WERI-Rb-1 (cell line): Measurements from ENCODE around the gene SKAP1.

ENCODE experiments used
- DNase-seq: peaks from one replicate; pipeline ENCODE4 v3.0.0-alpha.2; 2020
- H3K27ac ChIP-seq: fragments of 250-450 bp; sonication (Bioruptor Pico); 2 replicates; pipeline ENCODE4 v1.5.1; 2020; ENCODE audit warnings: mild to moderate bottlenecking, moderate library complexity
- H3K27me3 ChIP-seq: fragments of 250-450 bp; sonication (Bioruptor Pico); 2 replicates; pipeline ENCODE4 v1.5.1; 2021; ENCODE audit warnings: mild to moderate bottlenecking, low read depth, moderate library complexity; ENCODE audit not compliant: insufficient read depth, severe bottlenecking
- H3K36me3 ChIP-seq: fragments of 250-450 bp; sonication (Bioruptor Pico); 2 replicates; pipeline ENCODE4 v1.5.1; 2020; ENCODE audit warnings: mild to moderate bottlenecking, moderate library complexity
- H3K4me3 ChIP-seq: 2 replicates; pipeline ENCODE4 v1.5.1; 2011; ENCODE audit warnings: low read depth, mild to moderate bottlenecking, control low read depth, low read length
- H3K9me3 ChIP-seq: fragments of 250-450 bp; sonication (Bioruptor Pico); 2 replicates; pipeline ENCODE4 v1.5.1; 2021; ENCODE audit warnings: mild to moderate bottlenecking, moderate library complexity; ENCODE audit not compliant: severe bottlenecking
- CTCF ChIP-seq: IDR thresholded peaks from 2 replicates; pipeline ENCODE4 v1.5.1; 2011; ENCODE audit warnings: low read depth, mild to moderate bottlenecking, control low read depth, inconsistent platforms, low read length

SKAP1 gene

DNA sequence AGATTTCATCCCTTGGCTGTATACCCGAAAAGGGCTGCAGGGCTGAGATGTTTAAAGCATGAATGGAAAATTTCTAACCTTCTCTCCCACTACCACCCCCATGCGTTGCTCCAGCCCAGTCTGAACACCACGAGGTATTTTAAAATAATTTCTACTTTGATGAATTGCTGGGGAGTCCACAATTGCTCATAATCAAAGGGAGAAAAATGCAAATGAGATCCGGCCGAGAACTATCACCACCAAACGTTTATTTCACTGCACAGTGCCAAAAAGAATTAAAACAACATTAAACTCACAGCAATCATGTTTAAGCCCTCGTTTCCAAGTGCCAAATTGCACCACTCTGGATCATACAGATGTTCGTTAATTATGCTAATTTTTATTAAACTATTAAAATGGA, 285.8 kb downstream of the SKAP1 start:
- TF ChIP-seq CTCF, result no peak
- Histone ChIP-seq H3K4me3 (no peak overlapping the region), H3K27ac (peak overlapping the region; percentile 70), H3K9me3 (no peaks in the 10 kb centered on the region), H3K27me3 (no peaks in the 10 kb centered on the region), H3K36me3 (no peaks in the 10 kb centered on the region)
- DNase-seq, result no peak

DNA sequence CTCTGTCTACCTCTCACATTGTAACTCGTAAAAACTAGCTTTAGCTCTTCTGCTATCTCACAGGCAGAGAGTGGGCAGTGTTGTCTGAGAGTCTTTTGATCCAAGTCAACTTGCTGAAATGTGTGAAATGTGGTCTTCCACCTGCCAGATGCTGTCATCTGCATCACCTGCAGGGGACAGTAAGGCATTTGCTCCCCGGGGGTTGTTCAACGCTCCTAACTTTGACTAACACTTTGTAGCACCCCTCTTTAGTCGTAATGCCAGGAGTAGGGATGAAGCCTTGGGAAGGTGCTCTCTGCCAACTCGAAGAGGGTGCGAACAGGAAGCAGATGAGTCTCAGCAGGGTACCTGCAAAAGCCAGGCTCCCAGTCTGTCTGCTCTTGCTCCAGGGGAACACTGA, 286.4 kb downstream of the SKAP1 start:
- TF ChIP-seq CTCF, result peak; percentile 19; the same call in 1 of the 2 replicates
- H3K27me3 ChIP-seq, result no peaks in the 10 kb centered on the region
- peak; percentile 39 for DNase-seq
- no peaks in the 10 kb centered on the region for H3K9me3 ChIP-seq
- H3K27ac ChIP-seq, result peak overlapping the region; percentile 70
- H3K36me3 ChIP-seq, result no peaks in the 10 kb centered on the region
- H3K4me3 ChIP-seq, result peak overlapping the region; percentile 7

- no peak for DNase-seq
- H3K9me3 ChIP-seq, result no peaks in the 10 kb centered on the region
- H3K27me3 ChIP-seq, result no peaks in the 10 kb centered on the region
- H3K27ac ChIP-seq, result no peak overlapping the region
- TF ChIP-seq CTCF, result no peak
- no peaks in the 10 kb centered on the region for H3K36me3 ChIP-seq
- no peak overlapping the region for H3K4me3 ChIP-seq
Measured at GRCh38 chr17:48139944-48140343, 290.1 kb downstream of the SKAP1 start.

DNA sequence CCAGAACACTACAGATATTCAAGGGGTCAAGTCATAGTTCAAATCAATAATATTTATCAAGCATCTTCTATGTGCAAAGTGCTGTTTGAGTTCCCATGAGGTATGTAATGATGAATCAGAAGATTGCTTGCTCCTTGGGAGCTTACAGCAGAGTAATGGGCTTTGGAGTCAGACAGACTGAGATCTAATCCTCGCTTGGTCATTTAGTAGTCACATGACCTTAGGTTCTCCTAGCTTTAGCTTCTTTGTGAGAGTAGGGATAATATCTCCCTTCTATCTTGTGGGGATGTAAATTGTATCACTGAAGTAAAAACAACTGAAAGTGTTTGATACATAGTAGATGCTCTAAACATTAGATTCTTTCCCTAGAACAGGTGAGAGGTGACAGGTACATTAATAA, 292.4 kb downstream of the SKAP1 start:
- DNase-seq, result peak; percentile 55
- Histone ChIP-seq H3K27ac (peak overlapping the region; percentile 75), H3K36me3 (no peaks in the 10 kb centered on the region), H3K27me3 (no peaks in the 10 kb centered on the region), H3K9me3 (no peaks in the 10 kb centered on the region), H3K4me3 (peak overlapping the region; percentile 26)
- no peak for TF ChIP-seq CTCF

GRCh38 chr17:48134912-48135480, 295.0 kb downstream of the SKAP1 start:
- H3K9me3 ChIP-seq, result no peaks in the 10 kb centered on the region
- DNase-seq, result peak; percentile 42
- H3K27ac ChIP-seq, result no peak overlapping the region; the same call in none of the 2 replicates
- H3K36me3 ChIP-seq, result no peaks in the 10 kb centered on the region
- H3K4me3 ChIP-seq, result no peak overlapping the region
- H3K27me3 ChIP-seq, result no peaks in the 10 kb centered on the region
- TF ChIP-seq CTCF, result peak; percentile 77

DNA sequence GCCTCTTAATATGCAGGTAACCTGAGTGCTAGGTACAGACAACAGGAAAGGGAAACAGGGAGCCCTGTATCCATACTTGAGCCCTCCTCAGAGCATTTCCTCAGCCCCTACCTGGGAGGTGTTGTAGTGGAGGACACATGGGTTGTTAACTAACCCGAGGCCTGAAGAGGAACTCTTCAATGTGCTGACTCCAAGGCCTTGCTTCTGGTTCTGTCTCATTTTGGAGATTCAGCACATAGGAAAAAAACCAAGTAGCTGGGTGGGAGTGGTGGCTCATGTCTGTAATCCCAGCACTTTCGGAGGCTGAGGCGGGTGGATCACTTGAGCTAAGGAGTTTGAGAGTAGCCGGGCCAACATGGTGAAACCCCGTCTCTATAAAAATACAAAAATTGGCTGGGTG, 297.6 kb downstream of the SKAP1 start:
- Histone ChIP-seq H3K9me3 (no peaks in the 10 kb centered on the region), H3K36me3 (no peaks in the 10 kb centered on the region), H3K27me3 (no peaks in the 10 kb centered on the region), H3K27ac (no peak overlapping the region), H3K4me3 (no peak overlapping the region)
- no peak for TF ChIP-seq CTCF
- DNase-seq, result no peak
